HG03066 (cell line): ENCODE results near the gene SLC36A1.
A peak's percentile ranks its signal among the peaks of the same experiment; 100 is the strongest.
"Not testable (repeated sequence)": the region's sequence is repeated elsewhere in the genome, so short reads cannot be mapped to it uniquely, and the experiment has no call there.

Experiments used
- ATAC-seq: cut with Tn5 transposase; IDR thresholded peaks from one replicate; pipeline ENCODE4 v1.9.1; 2021; ENCODE audit warnings: low read depth; ENCODE audit not compliant: unreplicated experiment

SLC36A1 gene

DNA sequence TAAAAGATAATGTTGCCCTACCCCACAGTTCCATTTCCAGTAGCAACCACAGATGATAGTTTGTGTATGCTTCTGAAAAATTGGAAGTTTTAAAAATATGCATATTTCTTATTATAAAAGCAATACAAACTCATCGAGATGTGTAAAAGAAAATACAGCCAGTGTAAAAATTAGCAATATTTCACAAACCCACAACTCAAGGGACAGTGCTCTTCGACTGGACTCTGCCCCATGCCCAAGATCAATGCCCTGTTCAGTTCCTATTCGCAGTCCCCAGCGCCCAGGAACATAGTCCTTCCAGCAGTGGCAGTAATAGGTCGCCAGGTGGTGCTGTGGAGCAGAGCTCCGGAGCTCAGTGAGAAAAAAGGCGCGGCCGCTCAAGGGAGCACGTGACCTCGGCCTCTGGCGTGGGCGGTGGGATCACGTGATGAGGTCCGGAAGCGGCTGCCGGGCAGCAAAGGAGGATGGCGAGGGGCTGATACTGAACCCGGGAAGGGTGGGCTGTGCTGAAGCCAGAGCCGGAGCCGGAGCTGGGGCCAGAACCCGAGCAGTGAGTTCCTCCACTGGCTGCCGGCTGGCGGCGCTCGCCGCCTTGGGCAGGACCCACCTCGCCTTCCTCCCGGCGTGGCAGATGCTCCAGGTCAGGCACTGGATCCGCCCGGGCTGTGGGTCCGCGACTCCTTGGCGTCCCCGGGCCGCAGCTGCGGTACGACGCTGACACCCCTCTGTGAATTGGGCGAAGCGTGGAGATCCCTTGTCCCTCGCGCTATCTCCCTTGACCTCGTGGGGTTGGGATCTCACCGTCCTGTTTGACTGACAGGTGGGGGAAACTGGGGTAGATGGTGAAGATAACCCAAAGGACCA, at the start of gene SLC36A1:
SLC36A1 (plus strand) TSS at position 430 of the 864 bp plus-strand sequence. CDS start 11,190 bp downstream, outside the sequence.
- peak; percentile 79 for ATAC-seq

GRCh38 chr5:151405334-151406160, 41.9 kb upstream of the SLC36A1 start:
- no peak for ATAC-seq

- ATAC-seq = no peak
These were observed 41.0 kb upstream of the SLC36A1 start for GRCh38 chr5:151406322-151406947.

DNA sequence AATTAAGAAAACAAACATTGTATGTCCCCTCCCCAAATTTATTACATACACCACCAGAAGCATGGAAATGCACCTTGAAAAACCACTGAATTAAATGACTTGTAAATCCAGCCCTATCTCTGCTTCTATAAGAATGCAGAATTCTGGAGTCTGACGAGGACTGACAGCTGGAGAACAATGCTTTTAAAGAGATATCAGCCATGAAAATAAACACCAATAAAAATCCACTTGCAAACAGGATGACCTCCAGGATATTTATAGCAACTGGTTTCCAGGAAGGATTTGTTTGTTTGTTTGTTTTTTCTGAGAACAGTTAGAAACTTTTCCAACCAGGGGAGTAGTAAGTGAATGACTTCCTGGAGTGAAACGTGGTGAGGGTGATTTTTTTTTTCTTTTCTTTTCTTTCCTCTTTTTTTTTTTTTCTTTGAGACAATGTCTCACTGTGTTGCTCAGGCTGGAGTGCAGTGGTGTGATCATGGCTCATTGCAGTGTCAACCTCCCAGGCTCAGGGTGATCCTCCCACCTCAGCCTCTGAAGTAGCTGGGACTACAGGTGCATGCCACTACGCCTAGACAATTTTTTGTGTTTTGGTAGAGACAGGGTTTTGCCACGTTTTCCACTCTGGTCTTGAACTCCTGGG, 38.7 kb upstream of the SLC36A1 start:
- ATAC-seq = no peak

- ATAC-seq = no peak
These were observed 33.6 kb upstream of the SLC36A1 start for GRCh38 chr5:151413800-151414199.

GRCh38 chr5:151414536-151414935, 32.9 kb upstream of the SLC36A1 start:
- no peak for ATAC-seq

- no peak for ATAC-seq
These were observed 29.7 kb upstream of the SLC36A1 start for GRCh38 chr5:151417712-151418111.

DNA sequence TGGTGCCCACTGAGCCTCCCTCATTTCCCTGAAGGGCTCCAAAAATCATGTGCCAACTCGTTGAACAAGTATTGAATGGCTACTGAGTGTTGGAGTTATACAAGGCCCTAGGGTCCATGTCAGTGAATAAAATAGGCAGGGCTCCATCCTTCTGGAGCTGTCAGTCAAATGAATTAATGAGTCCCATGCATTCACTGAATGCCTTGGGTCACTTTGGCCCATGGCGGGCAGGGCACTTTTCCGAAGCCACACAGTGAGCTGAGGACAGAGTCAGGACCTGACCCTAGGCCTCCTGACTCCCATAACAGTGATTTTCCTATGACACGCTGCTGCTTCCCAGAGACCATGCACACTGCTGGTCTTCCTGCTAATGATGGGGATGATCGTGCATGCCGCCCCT, 27.3 kb upstream of the SLC36A1 start:
- no peak for ATAC-seq

GRCh38 chr5:151424892-151425523, 22.4 kb upstream of the SLC36A1 start:
- ATAC-seq = no peak

DNA sequence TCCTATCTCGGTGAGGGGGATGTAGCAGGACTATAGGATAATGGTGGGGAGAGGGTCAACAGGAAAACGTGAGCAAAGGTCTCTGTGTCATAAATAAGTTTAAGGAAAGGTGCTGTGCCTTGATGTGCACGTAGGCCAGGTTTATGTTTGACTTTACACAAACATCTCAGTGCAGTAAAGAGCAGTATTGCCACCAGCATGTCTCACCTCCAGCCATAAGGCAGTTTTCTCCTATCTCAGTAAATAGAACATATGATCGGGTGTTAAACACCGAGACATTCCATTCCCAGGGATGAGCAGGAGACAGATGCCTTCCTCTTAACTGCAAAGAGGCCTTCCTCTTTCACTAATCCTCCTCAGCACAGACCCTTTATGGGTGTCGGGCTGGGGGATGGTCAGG, 21.1 kb upstream of the SLC36A1 start:
- ATAC-seq = not testable (repeated sequence)

GRCh38 chr5:151427258-151427657, 20.1 kb upstream of the SLC36A1 start:
- ATAC-seq = peak; percentile 99

DNA sequence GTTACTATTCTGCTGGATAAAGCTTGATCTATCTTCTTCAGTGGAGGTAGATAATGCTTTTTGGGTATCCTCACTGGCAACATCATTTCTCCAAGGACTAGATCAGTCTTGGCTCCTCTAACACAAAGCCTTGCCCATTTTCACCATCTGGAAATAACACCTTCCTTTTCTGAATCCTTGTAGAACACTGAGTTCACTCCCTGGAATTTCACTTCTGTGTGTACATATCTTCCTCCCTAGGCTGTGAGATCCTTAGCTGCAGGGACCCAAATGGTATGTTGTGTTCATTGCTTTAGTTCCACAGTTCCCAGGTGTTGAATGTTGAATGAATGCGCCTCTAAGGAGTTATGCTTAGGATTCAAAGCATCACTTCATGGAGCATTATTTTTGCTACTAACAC, 16.7 kb upstream of the SLC36A1 start:
- ATAC-seq = no peak

DNA sequence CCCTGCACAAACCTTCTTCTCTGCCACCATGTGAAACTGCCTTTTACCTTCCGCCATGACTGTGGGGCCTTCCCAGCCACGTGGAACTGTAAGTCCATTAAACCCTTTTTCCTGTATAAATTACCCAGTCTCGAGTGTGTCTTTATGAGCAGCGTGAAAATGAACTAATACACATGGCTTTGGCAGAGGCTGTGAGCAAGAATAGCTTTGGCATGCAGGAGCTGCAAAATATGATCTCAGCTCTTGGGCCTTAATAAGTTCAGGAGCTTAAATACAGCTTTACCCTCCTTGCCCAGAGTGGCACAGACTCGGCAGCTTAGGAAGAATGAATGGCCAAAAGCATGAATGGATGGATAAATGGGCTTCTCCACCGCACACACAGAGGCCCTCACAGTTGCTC, 15.7 kb upstream of the SLC36A1 start:
- no peak for ATAC-seq

GRCh38 chr5:151432210-151432609, 15.2 kb upstream of the SLC36A1 start:
- ATAC-seq = no peak

DNA sequence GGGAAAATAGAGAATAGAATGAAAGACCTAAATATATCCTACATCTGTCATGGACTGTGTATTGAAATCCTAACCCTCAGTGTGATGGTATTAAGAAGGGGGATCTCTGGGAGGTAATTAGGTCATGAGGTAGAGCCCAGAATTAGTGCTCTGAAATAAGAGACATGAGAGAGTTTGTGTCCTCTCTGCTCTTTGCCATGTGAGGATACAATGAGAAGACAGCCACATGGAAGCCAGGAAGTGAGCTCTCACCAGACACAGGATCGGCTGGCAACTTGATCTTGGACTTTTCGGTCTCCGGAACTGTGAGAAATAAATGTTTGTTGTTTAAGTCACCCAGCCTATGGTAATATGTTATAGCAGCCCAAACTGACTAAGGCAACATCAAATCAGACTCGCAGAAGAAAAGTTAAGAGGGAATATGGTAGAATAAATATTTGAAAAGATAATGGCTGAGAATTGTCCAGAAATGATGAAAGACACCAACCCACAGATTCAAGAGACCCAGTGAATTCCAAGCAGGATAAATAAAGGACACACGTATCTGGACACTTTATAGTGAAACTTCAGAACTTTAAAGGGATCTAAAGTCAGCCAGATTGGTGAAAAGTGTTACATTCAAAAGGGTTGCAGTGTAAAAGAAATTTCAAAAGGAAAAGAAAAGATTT, 12.7 kb upstream of the SLC36A1 start:
- ATAC-seq = no peak

DNA sequence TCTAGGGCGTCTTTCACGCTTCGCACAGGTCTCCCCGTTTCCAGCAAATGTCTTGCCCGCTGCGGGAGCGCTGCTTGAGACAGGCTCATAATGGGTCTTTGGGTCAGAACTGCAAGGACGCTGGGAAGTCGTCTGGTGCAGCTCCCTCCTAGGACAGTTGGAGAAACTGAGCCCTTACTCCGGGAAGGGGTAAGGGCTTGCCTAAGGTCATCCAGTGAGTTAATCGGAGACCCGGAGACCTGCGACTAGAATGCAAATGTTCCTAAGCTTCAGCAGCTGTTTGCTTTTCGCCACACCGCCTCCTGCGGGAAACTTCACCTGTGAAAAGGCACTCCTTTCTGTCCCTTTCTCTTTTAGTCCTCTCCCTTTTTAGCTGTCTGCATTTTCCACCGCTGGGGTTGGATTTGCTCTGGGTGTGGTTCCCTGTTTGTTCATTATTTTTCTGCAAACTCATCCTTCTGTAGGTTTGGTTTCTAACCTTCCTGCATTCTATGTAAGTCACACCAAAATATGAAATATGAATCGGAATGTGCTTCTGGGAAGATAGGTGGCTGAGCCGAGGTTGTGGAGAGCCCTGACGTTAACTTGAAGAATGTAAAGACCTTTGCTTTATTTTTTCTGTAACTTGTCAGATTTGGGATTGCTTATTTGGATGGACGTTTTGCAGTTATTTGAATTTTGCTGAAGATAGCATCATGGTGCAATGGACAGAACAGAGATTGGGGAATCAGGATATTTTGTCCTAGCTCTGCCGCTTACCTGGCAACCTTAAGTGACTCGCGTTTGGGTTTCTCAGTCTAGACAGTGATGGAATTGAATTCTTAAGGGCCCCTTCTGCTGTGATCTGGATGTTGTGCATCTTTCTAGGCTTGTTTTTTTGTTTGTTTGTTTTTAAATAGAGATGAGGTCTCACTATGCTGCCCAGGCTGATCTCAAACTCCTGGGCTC, 909 bp downstream of the SLC36A1 start:
- no peak for ATAC-seq

DNA sequence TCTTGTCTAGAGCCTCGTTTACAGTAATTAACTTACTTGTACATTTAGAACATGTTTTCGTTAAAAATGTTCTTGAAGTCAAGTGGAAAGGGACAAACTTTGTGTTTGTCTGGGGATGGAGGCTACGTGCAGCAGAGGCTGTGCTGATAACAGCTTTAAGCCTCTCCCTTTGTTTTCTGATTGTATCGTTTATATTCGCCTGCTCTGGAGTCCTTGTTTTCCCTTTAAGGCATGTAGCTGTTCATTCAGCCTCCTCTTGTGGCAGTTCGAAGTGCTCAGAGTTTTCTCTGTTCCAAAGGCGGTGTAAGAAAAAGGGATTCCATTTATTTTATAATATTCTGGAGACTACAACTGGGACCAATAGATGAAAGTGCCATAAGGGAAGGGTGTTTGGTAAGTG, 1.9 kb downstream of the SLC36A1 start:
- no peak for ATAC-seq

GRCh38 chr5:151449839-151450238, 2.4 kb downstream of the SLC36A1 start:
- no peak for ATAC-seq

DNA sequence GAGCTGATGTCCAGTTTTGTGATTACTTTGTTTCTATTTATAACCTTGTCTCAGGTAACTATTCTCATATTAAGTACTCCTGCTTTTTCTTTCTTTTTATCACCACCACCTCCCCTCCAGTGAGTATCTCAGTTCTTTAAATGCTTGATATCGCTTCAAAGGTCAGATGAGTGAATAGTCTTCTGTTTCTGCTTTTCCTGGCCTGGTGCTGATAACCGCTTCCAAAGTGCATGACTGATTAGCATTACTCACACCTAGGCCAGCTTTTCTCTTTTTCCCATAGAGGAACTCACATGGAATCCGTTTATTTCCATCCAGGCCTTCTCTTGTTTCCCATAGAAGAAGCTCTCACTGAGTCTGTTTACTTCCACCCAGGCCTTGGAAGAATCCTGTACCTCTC, 3.2 kb downstream of the SLC36A1 start:
- no peak for ATAC-seq
